Loucy (cell line): Measurements from ENCODE around the gene IL17F.

Experiments used
- H2AFZ ChIP-seq: fragments of 200-600 bp; sonication (generic); 2 replicates; pipeline ENCODE4 v1.6.0; 2016; ENCODE audit warnings: antibody characterized with exemption, mild to moderate bottlenecking, low read length, moderate library complexity
- H3F3A ChIP-seq: fragments of 200-600 bp; 2 replicates; pipeline ENCODE4 v1.6.0; 2016; ENCODE audit warnings: antibody characterized with exemption, low read depth, mild to moderate bottlenecking
- H3K27me3 ChIP-seq: fragments of 200-600 bp; sonication (generic); 2 replicates; pipeline ENCODE4 v1.6.1; 2014; ENCODE audit warnings: low read length, mild to moderate bottlenecking; ENCODE audit not compliant: insufficient read depth, poor library complexity, severe bottlenecking
- H3K36me3 ChIP-seq: fragments of 200-600 bp; sonication (generic); 2 replicates; pipeline ENCODE4 v1.6.1; 2016; ENCODE audit warnings: low read length; ENCODE audit not compliant: insufficient read depth
- H3K4me1 ChIP-seq: fragments of 200-600 bp; sonication (generic); 2 replicates; pipeline ENCODE4 v1.5.1; 2014; ENCODE audit warnings: low read length, mild to moderate bottlenecking; ENCODE audit not compliant: insufficient read depth, poor library complexity, severe bottlenecking
- H3K4me2 ChIP-seq: fragments of 200-600 bp; sonication (generic); 2 replicates; pipeline ENCODE4 v1.6.0; 2014; ENCODE audit warnings: antibody characterized with exemption, low read length, low read depth, mild to moderate bottlenecking; ENCODE audit not compliant: poor library complexity, severe bottlenecking
- H3K4me3 ChIP-seq: fragments of 200-600 bp; sonication (generic); 2 replicates; pipeline ENCODE4 v1.5.1; 2014; ENCODE audit warnings: low read length, mild to moderate bottlenecking, mixed read lengths; ENCODE audit not compliant: poor library complexity, severe bottlenecking
- H3K79me2 ChIP-seq: fragments of 200-600 bp; sonication (generic); 2 replicates; pipeline ENCODE4 v1.6.1; 2014; ENCODE audit warnings: low read length; ENCODE audit not compliant: insufficient read depth
- H3K9ac ChIP-seq: fragments of 200-600 bp; sonication (generic); 2 replicates; pipeline ENCODE4 v1.6.0; 2014; ENCODE audit warnings: mild to moderate bottlenecking, low read depth, low read length, moderate library complexity; ENCODE audit not compliant: poor library complexity, severe bottlenecking
- H3K9me2 ChIP-seq: fragments of 200-600 bp; sonication (generic); replicated peaks from 2 replicates; pipeline ENCODE4 v1.6.1; 2016; ENCODE audit warnings: low read depth, low read length, mixed read lengths
- H3K9me3 ChIP-seq: fragments of 200-600 bp; sonication (generic); 2 replicates; pipeline ENCODE4 v1.6.1; 2014; ENCODE audit warnings: mild to moderate bottlenecking, antibody characterized with exemption, low read length, low read depth; ENCODE audit not compliant: insufficient read depth
- H4K20me1 ChIP-seq: fragments of 200-600 bp; sonication (generic); 2 replicates; pipeline ENCODE4 v1.6.0; 2014; ENCODE audit warnings: antibody characterized with exemption, low read length, mild to moderate bottlenecking; ENCODE audit not compliant: insufficient read depth, poor library complexity, severe bottlenecking
- CTCF ChIP-seq: fragments of 200-600 bp; sonication (generic); conservative IDR thresholded peaks from 2 replicates; pipeline ENCODE4 v1.5.1; 2014; ENCODE audit warnings: mild to moderate bottlenecking, antibody characterized with exemption, low read length
- EZH2phosphoT487 ChIP-seq: fragments of 200-600 bp; IDR thresholded peaks from 2 replicates; pipeline ENCODE4 v1.6.1; 2018; ENCODE audit warnings: antibody characterized with exemption, mild to moderate bottlenecking, moderate library complexity, borderline replicate concordance

The IL17F gene

GRCh38 chr6:52227495-52227894, 16.8 kb downstream of the IL17F start:
- Histone ChIP-seq H3K4me2 (no peak overlapping the region), H3K27me3 (no peaks in the 10 kb centered on the region), H3K79me2 (no peaks in the 10 kb centered on the region), H4K20me1 (no peaks in the 10 kb centered on the region), H3F3A (no peaks in the 10 kb centered on the region), H3K9me2 (no peaks in the 10 kb centered on the region), H3K36me3 (no peaks in the 10 kb centered on the region), H3K4me3 (no peak overlapping the region), H3K4me1 (peaks cover 19% of the 10 kb centered on the region), H3K9ac (no peak overlapping the region), H3K9me3 (no peaks in the 10 kb centered on the region), H2AFZ (no peak overlapping the region)
- TF ChIP-seq EZH2phosphoT487: no peak
- no peak for TF ChIP-seq CTCF

- Histone ChIP-seq H3K4me3 (peak overlapping the region; percentile 50), H3K9me2 (no peaks in the 10 kb centered on the region), H3K9me3 (no peaks in the 10 kb centered on the region), H4K20me1 (no peaks in the 10 kb centered on the region), H3K4me2 (peak overlapping the region; percentile 67), H3K9ac (peak overlapping the region; percentile 45), H3K79me2 (no peaks in the 10 kb centered on the region), H3K36me3 (no peaks in the 10 kb centered on the region), H3K4me1 (peaks cover 53% of the 10 kb centered on the region), H2AFZ (no peak overlapping the region), H3F3A (peaks cover 8% of the 10 kb centered on the region), H3K27me3 (no peaks in the 10 kb centered on the region)
- TF ChIP-seq EZH2phosphoT487 (no peak), CTCF (no peak)
These were observed 23.0 kb downstream of the IL17F start for GRCh38 chr6:52221302-52221701.

- Histone ChIP-seq H3K79me2 (no peaks in the 10 kb centered on the region), H3K9me2 (no peaks in the 10 kb centered on the region), H2AFZ (no peak overlapping the region), H3F3A (peaks cover 8% of the 10 kb centered on the region), H3K27me3 (no peaks in the 10 kb centered on the region), H3K36me3 (no peaks in the 10 kb centered on the region), H4K20me1 (no peaks in the 10 kb centered on the region), H3K9me3 (no peaks in the 10 kb centered on the region), H3K9ac (no peak overlapping the region), H3K4me2 (no peak overlapping the region), H3K4me3 (no peak overlapping the region), H3K4me1 (peaks cover 73% of the 10 kb centered on the region)
- TF ChIP-seq EZH2phosphoT487 (no peak), CTCF (no peak)
These were observed 26.5 kb downstream of the IL17F start for GRCh38 chr6:52217761-52218160.
